ENCODE data around the gene CTTNBP2.

Gene CTTNBP2

GRCh38 chr7:117769085-117769484 is 104.2 kb downstream of the CTTNBP2 start:
- intact Hi-C loops (cut with DNase I) = no loop called here
- DNase-seq = no peak

- DNase-seq = no peak
- intact Hi-C loops (cut with DNase I) = no loop called here
These were observed 105.3 kb downstream of the CTTNBP2 start for GRCh38 chr7:117767951-117768350.

GRCh38 chr7:117766913-117767312 is 106.3 kb downstream of the CTTNBP2 start:
- intact Hi-C loops (cut with DNase I) = no loop called here
- peak in 4 of 42 donors; percentile 18 to 48 (median 36) for DNase-seq

DNA sequence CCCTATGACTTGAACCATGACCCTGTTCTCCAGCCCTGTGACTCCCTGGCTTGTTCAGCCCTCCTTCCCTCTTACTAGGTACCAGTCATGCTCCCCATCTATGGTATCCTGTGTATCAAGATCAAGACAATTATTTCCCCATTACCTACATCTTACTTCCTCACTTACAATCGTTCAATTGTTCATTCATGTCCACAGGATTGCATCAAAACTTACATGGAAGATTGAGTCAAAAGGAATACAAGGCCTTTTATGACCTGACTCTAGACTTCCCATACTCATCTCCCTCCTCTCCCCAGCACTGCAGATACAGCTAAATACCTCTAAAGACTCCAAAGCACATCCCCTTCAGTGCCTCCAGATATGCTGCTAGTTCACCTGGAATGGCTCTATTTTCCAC is 109.2 kb downstream of the CTTNBP2 start:
- intact Hi-C loops (cut with DNase I) = no loop called here
- no peak for DNase-seq

- intact Hi-C loops (cut with DNase I) = no loop called here
- DNase-seq = no peak
These were observed 111.2 kb downstream of the CTTNBP2 start for GRCh38 chr7:117762055-117762454.

GRCh38 chr7:117759950-117760640 is 113.1 kb downstream of the CTTNBP2 start:
- intact Hi-C loops (cut with DNase I) = no loop called here

DNA sequence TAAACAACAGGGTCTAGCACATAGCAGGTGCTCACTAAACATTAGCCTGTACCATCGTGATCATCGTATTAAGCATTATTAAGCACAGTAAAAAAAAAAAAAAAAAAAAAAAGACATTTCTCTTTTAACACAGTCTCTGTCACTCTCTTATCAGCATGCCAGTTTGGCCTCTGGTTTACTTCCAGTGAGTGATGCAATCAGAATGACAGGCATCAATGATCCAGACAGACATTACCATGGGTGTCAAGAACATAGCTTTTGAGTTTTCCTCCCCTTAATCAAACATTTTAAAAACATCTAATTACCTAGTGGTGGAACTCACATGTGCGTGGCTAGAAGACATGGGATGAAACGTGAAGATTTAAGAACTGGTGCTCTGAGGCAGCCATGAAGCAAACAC is 115.8 kb downstream of the CTTNBP2 start:
- intact Hi-C loops (cut with DNase I) = no loop called here
- DNase-seq = no peak

More at GRCh38 chr7:117759950-117760640, 113.1 kb downstream of the CTTNBP2 start:
- DNase-seq = peak in 13 of 42 donors; percentile 17 to 60 (median 34)

GRCh38 chr7:117756586-117757085 is 116.6 kb downstream of the CTTNBP2 start:
- intact Hi-C loops (cut with DNase I) = no loop called here
- DNase-seq = no peak

GRCh38 chr7:117755136-117755535 is 118.1 kb downstream of the CTTNBP2 start:
- intact Hi-C loops (cut with DNase I) = no loop called here
- DNase-seq = no peak

DNA sequence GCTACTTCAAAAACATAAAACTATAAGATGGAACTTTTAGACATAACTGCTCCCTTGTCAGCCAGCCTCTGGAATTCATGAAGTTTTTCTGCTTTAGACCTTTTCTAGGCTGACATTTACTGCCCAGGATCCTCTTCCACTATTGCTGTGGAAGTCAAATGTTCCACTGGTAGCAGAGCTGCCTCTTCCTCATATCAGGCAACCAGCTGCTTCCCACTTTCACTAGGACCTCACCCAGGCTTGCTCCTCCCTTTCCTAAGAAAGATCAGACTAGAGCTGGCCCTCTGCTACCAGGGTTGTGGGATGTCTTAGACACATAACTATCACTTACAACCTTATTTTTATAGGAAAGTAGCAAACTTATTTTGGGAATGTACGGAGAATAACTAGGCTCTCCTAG is 121.5 kb downstream of the CTTNBP2 start:
- peak in 2 of 42 donors; percentile 24 to 27 for DNase-seq
- intact Hi-C loops (cut with DNase I) = loop anchor here (5.0 kb wide), 1 partner anchor 121 kb away; the partner anchor contains the start of gene CTTNBP2

- peak in 4 of 42 donors; percentile 30 to 59 (median 34) for DNase-seq
- intact Hi-C loops (cut with DNase I) = loop anchor here (5.0 kb wide), 1 partner anchor 121 kb away; the partner anchor contains the start of gene CTTNBP2
These were observed 122.4 kb downstream of the CTTNBP2 start for GRCh38 chr7:117750612-117751563.

- intact Hi-C loops (cut with DNase I) = no loop called here
- no peak for DNase-seq
These were observed 131.3 kb downstream of the CTTNBP2 start for GRCh38 chr7:117741962-117742361.

- no peak for DNase-seq
- intact Hi-C loops (cut with DNase I) = no loop called here
These were observed 134.2 kb downstream of the CTTNBP2 start for GRCh38 chr7:117739085-117739484.

GRCh38 chr7:117737926-117738325 is 135.3 kb downstream of the CTTNBP2 start:
- intact Hi-C loops (cut with DNase I) = no loop called here
- DNase-seq = peak; percentile 25 to 91 (median 77)

DNA sequence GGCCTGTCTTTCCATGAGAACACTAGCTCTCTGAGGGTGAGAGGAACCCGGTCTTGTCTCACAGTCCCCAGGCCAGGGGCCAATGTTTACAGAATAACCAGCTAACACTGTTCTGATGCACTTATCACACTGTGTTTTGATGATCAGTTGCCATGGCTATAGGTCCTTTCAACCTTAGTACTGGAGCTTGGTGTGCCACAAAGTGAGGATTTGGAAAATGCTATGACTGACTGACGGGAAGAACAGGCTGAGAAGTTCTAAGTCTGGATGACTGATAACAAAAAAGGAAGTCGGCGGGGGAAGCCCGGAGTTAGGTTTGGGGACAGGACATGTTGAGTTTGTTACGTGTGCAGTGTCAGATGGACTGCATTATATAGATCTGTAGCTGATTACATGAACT is 141.8 kb downstream of the CTTNBP2 start:
- intact Hi-C loops (cut with DNase I) = no loop called here
- DNase-seq = peak in 2 of 42 donors; percentile 45 to 49

GRCh38 chr7:117730390-117730789 is 142.9 kb downstream of the CTTNBP2 start:
- intact Hi-C loops (cut with DNase I) = no loop called here
- DNase-seq = no peak

DNA sequence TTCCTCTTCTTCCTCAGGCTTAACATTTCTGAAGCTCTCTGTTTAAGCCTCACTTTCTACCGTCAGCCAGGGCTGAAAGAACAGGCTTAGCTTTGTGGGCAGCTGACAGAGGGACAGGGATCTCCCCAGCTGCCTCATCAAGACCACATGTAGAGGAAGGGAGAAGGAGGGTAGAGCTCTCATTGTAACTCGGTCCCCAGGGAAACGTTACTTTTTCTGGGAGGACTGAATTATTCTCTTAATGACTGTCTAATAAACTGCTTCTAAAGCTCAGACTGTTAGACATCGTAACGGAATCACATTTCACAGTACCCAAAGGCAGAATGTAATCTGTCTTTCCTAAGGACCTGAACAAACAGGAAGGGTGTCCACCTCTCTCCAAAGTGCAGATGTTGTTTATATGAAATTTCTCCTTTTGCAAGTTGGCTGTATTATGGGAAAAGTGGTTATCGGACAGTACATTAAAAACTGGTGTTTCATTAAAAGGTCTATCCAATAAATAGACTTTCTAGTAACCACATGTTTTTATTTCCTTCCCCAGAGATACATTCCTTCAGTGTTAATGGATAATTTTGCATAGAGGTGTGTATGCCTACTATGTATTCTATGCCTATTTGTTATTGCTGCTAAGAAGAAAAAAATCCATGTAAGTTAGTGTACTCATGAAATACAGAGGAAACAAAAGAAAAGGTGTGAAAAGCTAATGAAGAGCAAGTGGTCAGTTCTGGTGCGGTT is 144.2 kb downstream of the CTTNBP2 start:
- intact Hi-C loops (cut with DNase I) = no loop called here
- DNase-seq = peak in 36 of 42 donors; percentile 22 to 84 (median 58)

GRCh38 chr7:117724898-117725297 is 148.3 kb downstream of the CTTNBP2 start:
- no peak for DNase-seq
- intact Hi-C loops (cut with DNase I) = no loop called here

DNA sequence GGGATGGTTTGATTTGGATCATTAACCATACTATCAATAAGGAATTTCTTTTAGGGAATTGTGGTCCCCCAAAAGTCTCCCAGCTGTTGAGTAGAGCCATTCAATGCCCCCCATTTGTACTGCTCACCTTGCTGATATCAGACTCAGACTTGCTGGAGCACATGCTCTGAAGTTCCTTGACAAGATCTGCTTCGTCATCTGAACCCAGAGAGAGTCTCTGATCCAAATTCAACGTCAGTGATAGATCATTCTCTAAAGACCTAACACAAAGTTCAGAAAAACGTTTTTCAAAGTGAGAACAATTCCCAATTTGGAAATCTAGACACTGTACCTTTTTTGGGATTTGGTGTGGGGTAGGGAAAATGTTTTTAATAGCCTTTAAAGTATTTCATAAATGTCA is 153.9 kb downstream of the CTTNBP2 start:
- intact Hi-C loops (cut with DNase I) = loop anchor here (10.0 kb wide), 1 partner anchor 255 kb away; no protein-coding TSS in a partner anchor
- peak in 4 of 42 donors; percentile 29 to 62 (median 35) for DNase-seq
